Colonic mucosa (tissue), 4 donors: ENCODE measurements around the gene SMO. TPM values are rescaled to one million over a fixed set of nuclear protein-coding genes. Genes with fewer than 3 reads are reported as not detected.

Experiments used
- DNase-seq: peaks from one replicate; pipeline ENCODE4 v3.0.0-alpha.2; 2020
- H3K27ac ChIP-seq: fragments of 200-600 bp; one replicate; pipeline ENCODE4 v1.8.0; 2021
- H3K27me3 ChIP-seq: fragments of 200-600 bp; one replicate; pipeline ENCODE4 v1.8.0; 2021
- H3K36me3 ChIP-seq: fragments of 200-600 bp; one replicate; pipeline ENCODE4 v1.8.0; 2021
- H3K4me1 ChIP-seq: fragments of 200-600 bp; one replicate; pipeline ENCODE4 v1.8.0; 2021; ENCODE audit warnings: mild to moderate bottlenecking
- H3K4me3 ChIP-seq: fragments of 200-600 bp; one replicate; pipeline ENCODE4 v1.8.0; 2021
- H3K9ac ChIP-seq, 2 donors: one replicate each; pipeline ENCODE4 v1.7.0; 2013; ENCODE audit warnings: control low read depth in 2 of 2, low read depth in 2 of 2, low read length in 2 of 2
- H3K9me3 ChIP-seq: fragments of 200-600 bp; one replicate; pipeline ENCODE4 v1.8.0; 2021
- intact Hi-C: fragments of 100-400 bp; cut with DNase I; formaldehyde crosslinking; loops from one replicate; pipeline ENCODE4 v1.14.1; 2022
- total RNA-seq, 2 donors: library from RNA; stranded (reverse); fragmentation: NEBNext Ultra II Directional in 1 of 2; extraction: Animal tissue kit (Norgen Biotek cat#: 25700) in 1 of 2; gene quantifications; one replicate each; pipeline ENCODE4 v1.2.1, GENCODE V29; 2021
- TF ChIP-seq, protein P1 (sequence below): fragments of 200-600 bp; IDR thresholded peaks from one replicate; pipeline ENCODE4 v1.8.0; 2022; ENCODE audit warnings: antibody characterized with exemption, mild to moderate bottlenecking
- donor health status: healthy.
- donor health status: DM: no; HTN: no; CAD: no.
- donor health status: DM: no; HTN: no; CAD: no.

SMO gene
- total RNA-seq, 2 donors from 2014 or later = 1.6 to 3.6 TPM

DNA sequence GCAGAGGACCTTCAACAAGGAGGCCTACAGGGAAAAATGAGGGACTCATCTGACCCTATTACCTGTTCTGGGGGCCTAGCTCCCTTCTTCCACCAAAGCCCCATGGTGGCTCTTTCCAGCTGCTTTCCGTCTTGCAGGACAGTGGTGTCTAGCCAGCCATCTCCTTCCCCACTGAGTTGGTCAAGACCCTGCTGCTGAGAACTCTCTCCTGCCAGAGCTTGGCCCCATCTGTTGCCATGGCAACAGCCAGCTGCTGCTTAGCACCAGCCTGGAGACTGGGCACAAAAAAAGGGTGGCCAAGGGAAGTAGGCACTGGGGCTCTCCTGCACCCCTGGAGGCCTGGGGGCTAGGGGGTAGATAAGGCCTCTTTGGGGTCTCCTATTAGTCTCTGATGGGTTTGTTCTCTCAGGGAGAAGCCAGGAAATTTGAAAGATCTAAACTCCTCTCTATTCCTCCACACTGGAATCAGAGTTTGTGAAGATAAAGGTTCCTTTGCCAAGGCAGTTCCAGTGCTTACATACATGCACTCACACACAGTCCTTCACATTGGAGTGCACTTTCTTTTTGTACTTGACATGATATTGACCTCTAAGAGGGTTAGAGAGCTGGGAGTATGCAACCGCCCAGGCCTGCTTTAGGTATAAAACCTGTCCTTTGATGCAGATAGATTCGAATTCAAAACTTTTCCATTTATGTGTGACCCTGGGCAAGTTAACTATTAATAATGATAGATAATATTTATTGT lies 28.1 kb upstream of the SMO start:
- H3K27me3 ChIP-seq = no peaks in the 10 kb centered on the region
- no peak overlapping the region for H3K9ac ChIP-seq
- no peaks in the 10 kb centered on the region for H3K9me3 ChIP-seq
- intact Hi-C loops = no loop called here
- no peak overlapping the region for H3K4me3 ChIP-seq
- H3K27ac ChIP-seq = no peak overlapping the region
- no peaks in the 10 kb centered on the region for H3K4me1 ChIP-seq
- TF ChIP-seq, protein P1, sequence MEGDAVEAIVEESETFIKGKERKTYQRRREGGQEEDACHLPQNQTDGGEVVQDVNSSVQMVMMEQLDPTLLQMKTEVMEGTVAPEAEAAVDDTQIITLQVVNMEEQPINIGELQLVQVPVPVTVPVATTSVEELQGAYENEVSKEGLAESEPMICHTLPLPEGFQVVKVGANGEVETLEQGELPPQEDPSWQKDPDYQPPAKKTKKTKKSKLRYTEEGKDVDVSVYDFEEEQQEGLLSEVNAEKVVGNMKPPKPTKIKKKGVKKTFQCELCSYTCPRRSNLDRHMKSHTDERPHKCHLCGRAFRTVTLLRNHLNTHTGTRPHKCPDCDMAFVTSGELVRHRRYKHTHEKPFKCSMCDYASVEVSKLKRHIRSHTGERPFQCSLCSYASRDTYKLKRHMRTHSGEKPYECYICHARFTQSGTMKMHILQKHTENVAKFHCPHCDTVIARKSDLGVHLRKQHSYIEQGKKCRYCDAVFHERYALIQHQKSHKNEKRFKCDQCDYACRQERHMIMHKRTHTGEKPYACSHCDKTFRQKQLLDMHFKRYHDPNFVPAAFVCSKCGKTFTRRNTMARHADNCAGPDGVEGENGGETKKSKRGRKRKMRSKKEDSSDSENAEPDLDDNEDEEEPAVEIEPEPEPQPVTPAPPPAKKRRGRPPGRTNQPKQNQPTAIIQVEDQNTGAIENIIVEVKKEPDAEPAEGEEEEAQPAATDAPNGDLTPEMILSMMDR = no peak
- no peak for DNase-seq
- no peaks in the 10 kb centered on the region for H3K36me3 ChIP-seq

DNA sequence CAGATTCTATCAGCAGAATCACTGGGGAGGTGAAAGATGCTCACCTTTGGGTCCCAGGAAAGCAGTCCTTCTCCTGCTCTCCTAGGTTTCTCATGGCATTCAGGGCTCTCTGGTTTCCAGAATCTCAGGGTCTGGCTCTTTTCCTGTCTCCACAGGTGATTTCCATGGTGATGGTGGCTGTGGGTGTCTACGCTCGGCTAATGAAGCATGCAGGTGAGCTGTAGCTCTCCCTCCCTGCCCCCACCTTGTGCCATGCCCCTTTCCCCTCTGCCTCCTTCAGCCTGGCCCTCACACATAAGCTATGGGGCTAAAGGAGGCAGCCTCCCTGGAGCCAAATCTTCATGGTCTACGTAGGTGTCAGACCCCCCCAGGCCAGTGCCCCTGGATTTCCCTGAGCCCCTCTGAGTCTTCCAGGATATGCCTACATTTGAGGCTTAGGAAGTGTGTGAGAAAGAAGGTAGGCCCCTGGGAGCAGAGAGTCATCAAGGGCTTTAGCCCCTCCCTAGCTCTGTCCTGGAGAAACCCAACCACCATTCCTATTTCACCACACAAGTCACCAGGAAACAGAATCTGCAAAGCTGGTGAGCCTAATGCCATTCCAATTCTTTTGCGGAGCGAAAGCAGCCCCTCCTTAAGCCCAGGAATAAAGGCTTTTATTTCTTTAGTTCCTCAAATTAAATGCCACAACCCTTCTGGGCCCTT lies 26.8 kb upstream of the SMO start:
- Histone ChIP-seq H3K9me3 (no peaks in the 10 kb centered on the region), H3K27ac (no peak overlapping the region), H3K36me3 (no peaks in the 10 kb centered on the region), H3K9ac (no peak overlapping the region), H3K4me1 (no peaks in the 10 kb centered on the region), H3K27me3 (no peaks in the 10 kb centered on the region), H3K4me3 (no peak overlapping the region)
- intact Hi-C loops = no loop called here
- TF ChIP-seq, protein P1 = no peak
- no peak for DNase-seq

DNA sequence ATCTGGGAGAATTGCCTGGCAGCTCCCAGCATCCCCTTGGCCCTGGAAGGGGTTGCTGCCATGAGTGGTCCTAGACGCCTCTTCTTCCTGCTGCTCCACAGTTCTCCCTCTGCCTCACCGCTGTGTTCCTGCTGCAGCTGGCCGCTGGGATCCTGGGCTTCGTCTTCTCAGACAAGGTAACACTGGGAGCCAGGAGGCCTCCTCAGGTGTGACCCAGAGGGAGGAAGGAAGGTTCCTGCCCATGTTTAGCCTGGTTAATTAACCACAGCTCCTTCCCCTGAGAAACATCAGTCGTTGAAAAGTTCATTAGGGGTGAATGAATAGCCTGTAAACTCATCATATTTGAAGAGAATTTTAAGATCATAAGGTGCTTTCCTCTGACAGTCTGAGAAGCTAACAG lies 25.7 kb upstream of the SMO start:
- H3K4me3 ChIP-seq = no peak overlapping the region
- H3K27ac ChIP-seq = no peak overlapping the region
- TF ChIP-seq, protein P1 = no peak
- H3K4me1 ChIP-seq = no peaks in the 10 kb centered on the region
- no peaks in the 10 kb centered on the region for H3K36me3 ChIP-seq
- intact Hi-C loops = no loop called here
- no peak overlapping the region for H3K9ac ChIP-seq
- no peaks in the 10 kb centered on the region for H3K9me3 ChIP-seq
- no peak for DNase-seq
- no peaks in the 10 kb centered on the region for H3K27me3 ChIP-seq

DNA sequence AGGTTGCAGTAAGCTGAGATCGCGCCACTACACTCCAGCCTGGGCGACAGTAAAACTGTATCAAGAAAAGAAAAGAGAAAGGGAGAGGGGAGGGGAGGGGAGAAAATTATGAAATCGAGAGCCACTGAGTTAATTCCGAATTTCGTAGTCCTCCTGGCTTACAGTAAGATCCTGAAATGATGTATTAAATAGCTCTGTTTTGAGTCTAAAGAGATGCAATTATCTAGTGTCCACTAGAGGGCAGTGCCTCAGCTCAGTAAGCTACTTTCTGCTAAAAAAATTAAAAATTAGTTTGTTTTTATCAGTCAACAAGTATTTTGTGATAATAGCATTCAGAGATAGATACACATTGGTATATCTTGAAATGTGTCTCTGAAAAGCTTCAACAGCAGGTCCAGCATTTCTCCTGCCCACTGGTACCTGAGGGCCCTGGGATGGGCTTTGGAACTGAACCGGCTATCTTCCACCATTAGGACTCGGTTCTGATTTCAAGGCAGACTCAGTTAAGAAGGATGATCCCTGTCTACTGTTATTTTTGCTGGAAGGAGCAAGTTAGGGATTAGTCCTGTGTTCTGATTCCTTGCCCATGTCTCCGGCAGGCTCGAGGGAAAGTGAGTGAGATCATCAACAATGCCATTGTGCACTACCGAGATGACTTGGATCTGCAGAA lies 24.4 kb upstream of the SMO start:
- Histone ChIP-seq H3K27me3 (no peaks in the 10 kb centered on the region), H3K4me1 (no peaks in the 10 kb centered on the region), H3K9me3 (no peaks in the 10 kb centered on the region), H3K4me3 (no peak overlapping the region), H3K9ac (no peak overlapping the region), H3K36me3 (no peaks in the 10 kb centered on the region), H3K27ac (no peak overlapping the region)
- TF ChIP-seq, protein P1 = peak; percentile 75
- DNase-seq = no peak
- intact Hi-C loops = loop anchor here (2.0 kb wide), 1 partner anchor 47 kb away; no protein-coding TSS in a partner anchor

DNA sequence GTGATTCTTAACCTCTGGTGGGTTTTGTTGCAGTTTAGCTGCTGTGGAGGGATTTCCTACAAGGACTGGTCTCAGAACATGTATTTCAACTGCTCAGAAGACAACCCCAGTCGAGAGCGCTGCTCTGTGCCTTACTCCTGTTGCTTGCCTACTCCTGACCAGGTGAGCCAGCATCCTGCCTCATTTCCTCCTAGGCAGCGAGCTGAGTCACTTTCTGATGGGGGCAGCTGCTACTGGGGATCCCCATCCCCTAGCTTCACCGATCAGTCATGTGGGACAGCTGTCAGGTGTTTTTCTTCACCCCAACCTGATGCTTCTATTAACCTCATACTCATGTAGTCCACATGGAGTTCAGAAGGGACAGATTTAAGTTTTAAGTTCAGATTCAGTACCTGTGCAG lies 21.7 kb upstream of the SMO start:
- TF ChIP-seq, protein P1 = no peak
- Histone ChIP-seq H3K27ac (no peak overlapping the region), H3K36me3 (no peaks in the 10 kb centered on the region), H3K27me3 (no peaks in the 10 kb centered on the region), H3K4me1 (no peaks in the 10 kb centered on the region), H3K9ac (no peak overlapping the region), H3K9me3 (no peaks in the 10 kb centered on the region), H3K4me3 (no peak overlapping the region)
- DNase-seq = no peak
- intact Hi-C loops = no loop called here
